ENCODE measurements around the gene PLPPR1. TPM values are rescaled to one million over a fixed set of nuclear protein-coding genes. Genes with fewer than 3 reads are reported as not detected.

The PLPPR1 gene
- total RNA-seq, 1 experiment from 2014 or later = not detected

- Histone ChIP-seq H3K36me3 (ENCODE audit: insufficient read depth, low read length, poor library complexity, severe bottlenecking) (no peaks in the 10 kb centered on the region), H3K4me3 (ENCODE audit: low read depth, low read length, poor library complexity, severe bottlenecking) (no peak overlapping the region), H3K4me1 (ENCODE audit: insufficient read depth, low read length, poor library complexity, severe bottlenecking) (no peaks in the 10 kb centered on the region), H3K27me3 (replicated peaks; ENCODE audit: insufficient read depth, low read depth, low read length, poor library complexity) (no peaks in the 10 kb centered on the region), H3K9me3 (ENCODE audit: low read depth, low read length, poor library complexity, severe bottlenecking) (no peaks in the 10 kb centered on the region), H3K27ac (ENCODE audit: low read depth, low read length, poor library complexity, severe bottlenecking) (no peak overlapping the region)
- no peak for DNase-seq (ENCODE audit: low spot score)
- no TSS peak for BruUV-seq (replicated peaks)
- ChIA-PET POLR2A (ENCODE audit: low non-redundant PET) (no interaction called here), CTCF (no interaction called here)
- intact Hi-C loops (cut with micrococcal nuclease; ENCODE audit: unreplicated experiment) = no loop called here
- TF ChIP-seq EZH2 (IDR thresholded peaks at IDR 0.05; ENCODE audit: borderline replicate concordance, low read depth, low read length, poor library complexity, severe bottlenecking) (no peak), CTCF (conservative IDR thresholded peaks at IDR 0.05; ENCODE audit: low read depth, low read length) (no peak)
Measured at GRCh38 chr9:100992632-100993031, 35.9 kb upstream of the PLPPR1 start.

- intact Hi-C loops (cut with micrococcal nuclease; ENCODE audit: unreplicated experiment) = no loop called here
- Histone ChIP-seq H3K9me3 (ENCODE audit: low read depth, low read length, poor library complexity, severe bottlenecking) (no peaks in the 10 kb centered on the region), H3K27me3 (replicated peaks; ENCODE audit: insufficient read depth, low read depth, low read length, poor library complexity) (peaks cover 8% of the 10 kb centered on the region), H3K4me3 (ENCODE audit: low read depth, low read length, poor library complexity, severe bottlenecking) (no peak overlapping the region), H3K36me3 (ENCODE audit: insufficient read depth, low read length, poor library complexity, severe bottlenecking) (no peaks in the 10 kb centered on the region), H3K4me1 (ENCODE audit: insufficient read depth, low read length, poor library complexity, severe bottlenecking) (no peaks in the 10 kb centered on the region), H3K27ac (ENCODE audit: low read depth, low read length, poor library complexity, severe bottlenecking) (no peak overlapping the region)
- POLR2A ChIA-PET (ENCODE audit: low non-redundant PET) = no interaction called here
- DNase-seq (ENCODE audit: low spot score) = no peak
- TF ChIP-seq EZH2 (IDR thresholded peaks at IDR 0.05; ENCODE audit: borderline replicate concordance, low read depth, low read length, poor library complexity, severe bottlenecking) = no peak
- TF ChIP-seq CTCF (conservative IDR thresholded peaks at IDR 0.05; ENCODE audit: low read depth, low read length) = no peak
- CTCF ChIA-PET = no interaction called here
- BruUV-seq (replicated peaks) = no TSS peak
Measured at GRCh38 chr9:100999906-101000544, 28.5 kb upstream of the PLPPR1 start.

- no peaks in the 10 kb centered on the region for H3K36me3 ChIP-seq (ENCODE audit: insufficient read depth, low read length, poor library complexity, severe bottlenecking)
- no TSS peak for BruUV-seq (replicated peaks)
- H3K27me3 ChIP-seq (replicated peaks; ENCODE audit: insufficient read depth, low read depth, low read length, poor library complexity) = peaks cover 5% of the 10 kb centered on the region
- H3K4me1 ChIP-seq (ENCODE audit: insufficient read depth, low read length, poor library complexity, severe bottlenecking) = no peaks in the 10 kb centered on the region
- ChIA-PET POLR2A (ENCODE audit: low non-redundant PET) (no interaction called here), CTCF (no interaction called here)
- no peak for TF ChIP-seq EZH2 (IDR thresholded peaks at IDR 0.05; ENCODE audit: borderline replicate concordance, low read depth, low read length, poor library complexity, severe bottlenecking)
- TF ChIP-seq CTCF (conservative IDR thresholded peaks at IDR 0.05; ENCODE audit: low read depth, low read length) = no peak
- no peak for DNase-seq (ENCODE audit: low spot score)
- H3K27ac ChIP-seq (ENCODE audit: low read depth, low read length, poor library complexity, severe bottlenecking) = no peak overlapping the region
- H3K4me3 ChIP-seq (ENCODE audit: low read depth, low read length, poor library complexity, severe bottlenecking) = no peak overlapping the region
- peaks cover 3% of the 10 kb centered on the region for H3K9me3 ChIP-seq (ENCODE audit: low read depth, low read length, poor library complexity, severe bottlenecking)
- intact Hi-C loops (cut with micrococcal nuclease; ENCODE audit: unreplicated experiment) = no loop called here
Measured at GRCh38 chr9:101005246-101005645, 23.3 kb upstream of the PLPPR1 start.
